H1 (cell line): Measurements from ENCODE around the gene MOG. TPM values are rescaled to one million over a fixed set of nuclear protein-coding genes. Genes with fewer than 3 reads are reported as not detected.

ENCODE experiments used
- CTCF ChIA-PET: fragments of 300-600 bp; sonication (Branson Sonifier 250); formaldehyde crosslinking; loops from one replicate; lab custom pipeline; 2021; ENCODE audit not compliant: partially characterized antibody; lab: Charles Lee
- POLR2A ChIA-PET: fragments of 300-600 bp; sonication (Branson Sonifier 250); formaldehyde crosslinking; loops from one replicate; lab custom pipeline; 2021; ENCODE audit warnings: inconsistent platforms; ENCODE audit not compliant: partially characterized antibody; lab: Charles Lee
- DNase-seq, 2 experiments: peaks; one replicate each; pipeline versions ENCODE4 v3.0.0 to v3.0.0-alpha.2; 2010 to 2022; ENCODE audit warnings: low spot score in 2 of 2, low read depth in 1 of 2, mixed read lengths in 1 of 2
- FAIRE-seq: peaks from 2 replicates; lab custom pipeline; 2011; peaks lifted over from hg19 to GRCh38; lab: Jason Lieb, UNC
- H2AFZ ChIP-seq: 2 replicates; pipeline ENCODE4 v1.8.1; 2012; ENCODE audit warnings: low read length, inconsistent platforms
- H2AK5ac ChIP-seq: 2 replicates; pipeline ENCODE4 v1.6.1; 2013; ENCODE audit warnings: low read depth, low read length
- H2BK120ac ChIP-seq: replicated peaks from 2 replicates; pipeline ENCODE3; 2013; ENCODE audit warnings: low read depth, low read length, inconsistent platforms
- H2BK12ac ChIP-seq: 2 replicates; pipeline ENCODE4 v1.6.1; 2013; ENCODE audit warnings: low read depth, low read length
- H2BK15ac ChIP-seq: 2 replicates; pipeline ENCODE4 v1.6.1; 2013; ENCODE audit warnings: low read length
- H2BK20ac ChIP-seq: 2 replicates; pipeline ENCODE4 v1.6.1; 2013; ENCODE audit warnings: low read length
- H2BK5ac ChIP-seq: 2 replicates; pipeline ENCODE4 v1.6.1; 2013; ENCODE audit warnings: low read depth, low read length
- H3K14ac ChIP-seq: 2 replicates; pipeline ENCODE4 v1.6.1; 2013; ENCODE audit warnings: inconsistent platforms; ENCODE audit not compliant: insufficient read length
- H3K18ac ChIP-seq: 2 replicates; pipeline ENCODE4 v1.6.1; 2013; ENCODE audit warnings: low read length; ENCODE audit errors: extremely low read depth
- H3K23ac ChIP-seq: 2 replicates; pipeline ENCODE4 v1.6.1; 2013; ENCODE audit warnings: inconsistent platforms; ENCODE audit not compliant: insufficient read length
- H3K23me2 ChIP-seq: 2 replicates; pipeline ENCODE4 v1.6.1; 2013; ENCODE audit warnings: low read depth, low read length
- H3K27ac ChIP-seq: 2 replicates; pipeline ENCODE4 v1.6.1; 2011; ENCODE audit warnings: low read depth, low read length, inconsistent platforms
- H3K27me3 ChIP-seq, 4 experiments: replicated peaks in 1 of 4; 1 replicate in 1 of 4; 2 replicates in 3 of 4; pipeline versions ENCODE4 v1.6.1 to v1.8.1; 2011 to 2013; ENCODE audit warnings: low read length in 3 of 4, mild to moderate bottlenecking in 3 of 4, inconsistent platforms in 2 of 4, mixed read lengths in 2 of 4, moderate library complexity in 1 of 4; ENCODE audit not compliant: control insufficient read depth in 3 of 4, insufficient read depth in 3 of 4; ENCODE audit errors: extremely low read depth in 1 of 4
- H3K36me3 ChIP-seq, 4 experiments: 2 replicates each; pipeline versions ENCODE4 v1.6.1 to v1.8.1; 2011 to 2013; ENCODE audit warnings: mild to moderate bottlenecking in 4 of 4, low read length in 3 of 4, moderate library complexity in 2 of 4, control low read depth in 1 of 4, inconsistent platforms in 1 of 4; ENCODE audit not compliant: insufficient read depth in 4 of 4, control insufficient read depth in 2 of 4
- H3K4ac ChIP-seq: replicated peaks from 2 replicates; pipeline ENCODE3; 2013; ENCODE audit warnings: low read length, low read depth, mixed read lengths, inconsistent platforms; ENCODE audit not compliant: insufficient read length
- H3K4me1 ChIP-seq, 4 experiments: replicated peaks in 1 of 4; 1 replicate in 1 of 4; 2 replicates in 3 of 4; pipeline versions ENCODE4 v1.6.1 to v1.8.1; 2011 to 2013; ENCODE audit warnings: low read length in 3 of 4, inconsistent platforms in 2 of 4, mixed read lengths in 1 of 4; ENCODE audit not compliant: insufficient read depth in 4 of 4, control insufficient read depth in 3 of 4
- H3K4me2 ChIP-seq, 2 experiments: 2 replicates each; pipeline versions ENCODE4 v1.6.1 to v1.8.1; 2011 to 2013; ENCODE audit warnings: low read depth in 2 of 2, low read length in 2 of 2, control low read depth in 1 of 2, inconsistent platforms in 1 of 2, mild to moderate bottlenecking in 1 of 2; ENCODE audit not compliant: insufficient read depth in 1 of 2
- H3K4me3 ChIP-seq, 4 experiments: fragments of 200-600, 300-600 bp in 1 of 4; sonication (generic), shearing (Covaris generic), sonication (Bioruptor Twin) in 1 of 4; 2 replicates each; pipeline versions ENCODE4 v1.5.1 to v1.8.1; 2011 to 2016; ENCODE audit warnings: low read length in 4 of 4, low read depth in 3 of 4, control low read depth in 2 of 4, inconsistent platforms in 2 of 4, mild to moderate bottlenecking in 2 of 4, mixed read lengths in 1 of 4, moderate library complexity in 1 of 4; ENCODE audit not compliant: insufficient read depth in 2 of 4; ENCODE audit errors: extremely low read depth in 1 of 4
- H3K56ac ChIP-seq: replicated peaks from 2 replicates; pipeline ENCODE3; 2013; ENCODE audit warnings: low read depth, mild to moderate bottlenecking, mixed read lengths, low read length, inconsistent platforms; ENCODE audit not compliant: insufficient read length
- H3K79me1 ChIP-seq: 2 replicates; pipeline ENCODE4 v1.6.1; 2013; ENCODE audit warnings: low read depth, low read length, control low read depth
- H3K79me2 ChIP-seq, 2 experiments: 2 replicates each; pipeline versions ENCODE4 v1.6.1 to v1.8.1; 2012 to 2013; ENCODE audit warnings: low read length in 2 of 2, mild to moderate bottlenecking in 2 of 2, inconsistent platforms in 1 of 2; ENCODE audit not compliant: insufficient read depth in 2 of 2, control insufficient read depth in 1 of 2
- H3K9ac ChIP-seq, 4 experiments: replicated peaks in 1 of 4; 1 replicate in 1 of 4; 2 replicates in 3 of 4; pipeline versions ENCODE4 v1.6.1 to v1.8.1; 2011 to 2013; ENCODE audit warnings: low read depth in 3 of 4, low read length in 3 of 4, control low read depth in 2 of 4, mild to moderate bottlenecking in 2 of 4, moderate library complexity in 2 of 4, inconsistent platforms in 1 of 4; ENCODE audit errors: extremely low read depth in 1 of 4
- H3K9me3 ChIP-seq, 2 experiments: 2 replicates each; pipeline versions ENCODE4 v1.6.1 to v1.8.1; 2012 to 2013; ENCODE audit warnings: mild to moderate bottlenecking in 2 of 2, moderate library complexity in 2 of 2, control low read depth in 1 of 2, inconsistent platforms in 1 of 2, low read depth in 1 of 2, low read length in 1 of 2, mixed read lengths in 1 of 2; ENCODE audit not compliant: insufficient read depth in 2 of 2
- H4K20me1 ChIP-seq, 2 experiments: replicated peaks in 1 of 2; 2 replicates each; pipeline versions ENCODE3 to v1.8.1; 2011 to 2013; ENCODE audit warnings: inconsistent platforms in 2 of 2, low read length in 2 of 2, mild to moderate bottlenecking in 1 of 2; ENCODE audit not compliant: insufficient read depth in 2 of 2, control insufficient read depth in 1 of 2
- H4K5ac ChIP-seq: 2 replicates; pipeline ENCODE4 v1.6.1; 2013; ENCODE audit warnings: low read length, low read depth, mixed read lengths, inconsistent platforms; ENCODE audit not compliant: insufficient read length
- H4K8ac ChIP-seq: 2 replicates; pipeline ENCODE4 v1.8.0; 2013; ENCODE audit warnings: mild to moderate bottlenecking, moderate library complexity, low read length, inconsistent platforms; ENCODE audit not compliant: insufficient read depth; ENCODE audit errors: extremely low read depth
- H4K91ac ChIP-seq: replicated peaks from 2 replicates; pipeline ENCODE3; 2013; ENCODE audit warnings: low read length, mixed read lengths, inconsistent platforms; ENCODE audit not compliant: insufficient read length
- ATF2 ChIP-seq: IDR thresholded peaks from 2 replicates; pipeline ENCODE4 v1.6.1; 2012; ENCODE audit warnings: low read length, inconsistent platforms
- BRCA1 ChIP-seq: IDR thresholded peaks from 2 replicates; pipeline ENCODE4 v1.6.1; 2012; ENCODE audit warnings: low read depth, low read length, improper control_type of control experiment
- CHD2 ChIP-seq: IDR thresholded peaks from 2 replicates; pipeline ENCODE4 v1.6.1; 2012; ENCODE audit warnings: low read length, improper control_type of control experiment
- CTBP2 ChIP-seq: IDR thresholded peaks from 2 replicates; pipeline ENCODE4 v1.7.0; 2011; ENCODE audit warnings: borderline replicate concordance, mild to moderate bottlenecking, moderate library complexity, mixed read lengths, low read length; ENCODE audit not compliant: insufficient read depth, insufficient read length
- EZH2 ChIP-seq: fragments of 200-600 bp; sonication (generic); IDR thresholded peaks from 2 replicates; pipeline ENCODE4 v1.7.1; 2012; ENCODE audit warnings: low read depth, mild to moderate bottlenecking, moderate library complexity, low read length, inconsistent platforms; ENCODE audit not compliant: severe bottlenecking
- MAFK ChIP-seq: IDR thresholded peaks from 2 replicates; pipeline ENCODE4 v1.6.1; 2012; ENCODE audit warnings: low read depth, mild to moderate bottlenecking, improper control_type of control experiment, low read length
- SIN3A ChIP-seq, 2 experiments: IDR thresholded peaks in 1 of 2; conservative IDR thresholded peaks in 1 of 2; 2 replicates each; pipeline ENCODE4 v1.6.1; 2011 to 2012; ENCODE audit warnings: low read length in 2 of 2, improper control_type of control experiment in 1 of 2, low read depth in 1 of 2, mild to moderate bottlenecking in 1 of 2
- USF2 ChIP-seq: IDR thresholded peaks from 2 replicates; pipeline ENCODE4 v1.6.1; 2011; ENCODE audit warnings: low read length, improper control_type of control experiment
- WGBS, 2 experiments: shearing (Covaris generic) in 1 of 2; methylation state at CpG; one replicate each; pipeline versions ENCODE4 v1.1.6 to v1.1.7; 2013 to 2015; ENCODE audit warnings: low lambda C conversion rate in 2 of 2, mixed read lengths in 2 of 2, inconsistent platforms in 1 of 2, low coverage in 1 of 2, missing lambda C conversion rate in 1 of 2; ENCODE audit not compliant: insufficient replicate concordance in 2 of 2, insufficient coverage in 1 of 2, insufficient read length in 1 of 2; ENCODE audit errors: extremely low coverage in 1 of 2, missing lambda C conversion rate in 1 of 2; 5-methylcytosine and 5-hydroxymethylcytosine counted together
- polyA plus RNA-seq, 7 experiments: library from polyadenylated mRNA; depleted of rRNA in 3 of 7; stranded (reverse) in 5 of 7; unstranded in 2 of 7; fragments of >200 nt in 5 of 7; fragments of 200-250 nt in 2 of 7; gene quantifications; 1 replicate in 5 of 7; 2 replicates in 1 of 7; 4 replicates in 1 of 7; pipeline versions ENCODE4 v1.2.1 to v1.2.3, GENCODE V29; 2011 to 2013; ENCODE audit warnings: missing spikeins in 2 of 7, mixed read lengths in 2 of 7
- total RNA-seq: library from RNA; stranded (reverse); fragmentation: NEBNext Ultra II Directional; extraction: Animal tissue kit (Norgen Biotek cat#: 25700); gene quantifications from 2 replicates; pipeline ENCODE4 v1.2.1, GENCODE V29; 2021

MOG gene
- total and polyA plus RNA-seq, 2 of the 8 experiments (the other 6 are each of a cell fraction or from before 2014, with no cell fraction given): 0.17 to 0.86 TPM

- Histone ChIP-seq H2AK5ac (no peak overlapping the region), H2BK20ac (no peak overlapping the region), H3K18ac (peak overlapping the region; percentile 68), H2BK120ac (peak overlapping the region; percentile 59), H4K20me1 (peaks cover 5 to 10% of the 10 kb centered on the region in 2 experiments), H3K23me2 (peaks cover 28% of the 10 kb centered on the region), H2AFZ (no peak overlapping the region), H2BK15ac (0 out of 2 replicates have a peak overlapping the region, but pooled peaks have one; percentile 47), H3K36me3 (peaks cover 24 to 38% (median 31%) of the 10 kb centered on the region in 4 experiments; a peak in 6 of 8 replicates), H3K23ac (no peak overlapping the region), H4K8ac (no peak overlapping the region), H3K27me3 (no peaks in the 10 kb centered on the region), H3K27ac (no peak overlapping the region), H3K9ac (no peak overlapping the region; a peak in 1 of 7 replicates), H4K5ac (no peak overlapping the region), H3K56ac (no peak overlapping the region), H3K79me1 (peaks cover 14% of the 10 kb centered on the region), H3K4me1 (peaks cover 6 to 39% (median 32%) of the 10 kb centered on the region in 4 experiments), H3K79me2 (peaks cover 13 to 57% of the 10 kb centered on the region in 2 experiments), H3K4me2 (peak overlapping the region; percentile 78 to 93), H4K91ac (no peak overlapping the region), H2BK5ac (peak overlapping the region; percentile 54; the same call in 1 of the 2 replicates), H3K9me3 (no peaks in the 10 kb centered on the region), H3K14ac (no peak overlapping the region), H3K4me3 (peak overlapping the region; percentile 17 to 92 (median 54); a peak in 4 of 8 replicates), H3K4ac (no peak overlapping the region), H2BK12ac (no peak overlapping the region)
- no peak for FAIRE-seq
- ChIA-PET CTCF (interaction anchor here (1.4 to 33.1 kb wide), 6 partner anchors 14 to 71 kb away, joined by 3 to 658 read pairs (median 10); partner anchors contain the start of gene MOG), POLR2A (interaction anchor here (1.0 to 5.3 kb wide), 12 partner anchors 8 to 588 kb away, joined by 3 to 58 read pairs (median 5); partner anchors contain the start of genes GABBR1 and TRIM26)
- DNase-seq: no peak
- WGBS, 2 experiments: 48% methylated on average over 7 of the region's 7 CpGs; no CpG with 5 or more reads in 1 of the 2 experiments
- TF ChIP-seq BRCA1: no peak
- TF ChIP-seq ATF2: no peak
- TF ChIP-seq EZH2: no peak
- TF ChIP-seq SIN3A (conservative IDR thresholded peaks at IDR 0.05 in 1 of 2, IDR thresholded peaks at IDR 0.05 in 1 of 2; ENCODE audit: low read depth in 1 of 2, low read length in 2 of 2): no peak
- TF ChIP-seq CTBP2: no peak
- TF ChIP-seq USF2: no peak
- no peak for TF ChIP-seq CHD2
- no peak for TF ChIP-seq MAFK
Measured at GRCh38 chr6:29625337-29625930, 31.5 kb upstream of the MOG start.
